ENCODE measurements around the gene PACRG. TPM values are rescaled to one million over a fixed set of nuclear protein-coding genes. Genes with fewer than 3 reads are reported as not detected.

PACRG gene
- total and polyA plus RNA-seq, 2 donors (not counting 3 experiments of a cell fraction or from before 2014, with no cell fraction given), result 0.08 TPM; not detected in 1

GRCh38 chr6:162719528-162719927 lies 8.2 kb upstream of the PACRG start:
- H3K4me1 ChIP-seq (ENCODE audit: control insufficient read depth, extremely low read depth, insufficient read depth, low read length), result no peaks in the 10 kb centered on the region
- no peak for FAIRE-seq
- dilution Hi-C loops (cut with MboI; ENCODE audit: extremely low pct_ligation_motif_present, low sequenced_read_pairs), result no loop called here
- ChIA-PET POLR2A (no interaction called here), CTCF (no interaction called here)
- H3K9me3 ChIP-seq (replicated peaks; ENCODE audit: control insufficient read depth, insufficient read depth, low read length), result no peaks in the 10 kb centered on the region
- H3K9ac ChIP-seq (replicated peaks; ENCODE audit: extremely low read depth, insufficient read depth, low read length), result no peak overlapping the region
- H2AFZ ChIP-seq (ENCODE audit: low read depth, low read length), result no peak overlapping the region
- no peaks in the 10 kb centered on the region for H3K9me1 ChIP-seq (replicated peaks; ENCODE audit: control insufficient read depth, extremely low read depth, insufficient read depth, low read length)
- no peaks in the 10 kb centered on the region for H3K27me3 ChIP-seq (ENCODE audit: control insufficient read depth in 2 of 2, insufficient read depth in 2 of 2, low read length in 2 of 2)
- TF ChIP-seq POLR2AphosphoS5 (IDR thresholded peaks at IDR 0.05; ENCODE audit: insufficient read depth, low read depth, low read length), result no peak
- TF ChIP-seq, protein P1, sequence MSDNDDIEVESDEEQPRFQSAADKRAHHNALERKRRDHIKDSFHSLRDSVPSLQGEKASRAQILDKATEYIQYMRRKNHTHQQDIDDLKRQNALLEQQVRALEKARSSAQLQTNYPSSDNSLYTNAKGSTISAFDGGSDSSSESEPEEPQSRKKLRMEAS (IDR thresholded peaks at IDR 0.05; ENCODE audit: insufficient read depth, insufficient read length), result no peak
- no peak for TF ChIP-seq POLR2A (IDR thresholded peaks at IDR 0.05; ENCODE audit: low read depth, low read length)
- no peak for TF ChIP-seq JUN (IDR thresholded peaks at IDR 0.05; ENCODE audit: borderline replicate concordance, insufficient read depth, insufficient read length, low read depth)
- no peak for TF ChIP-seq EZH2 (IDR thresholded peaks at IDR 0.05; ENCODE audit: borderline replicate concordance, low read depth, low read length, severe bottlenecking)
- no peak for TF ChIP-seq FOS (IDR thresholded peaks at IDR 0.05; ENCODE audit: borderline replicate concordance, insufficient read depth, low read length)
- TF ChIP-seq MYC (IDR thresholded peaks at IDR 0.05; ENCODE audit: low read depth, low read length), result no peak
- no peak for TF ChIP-seq GATA2 (IDR thresholded peaks at IDR 0.05; ENCODE audit: insufficient read depth, insufficient read length, low read depth, low read length)
- no peak for TF ChIP-seq CTCF (IDR thresholded peaks at IDR 0.05; ENCODE audit: extremely low read depth in 1 of 2, insufficient read depth in 1 of 2, low read depth in 1 of 2, low read length in 2 of 2)
- no peak overlapping the region for H3K4me3 ChIP-seq (replicated peaks in 1 of 3; ENCODE audit: insufficient read depth in 1 of 3, low read depth in 1 of 3, low read length in 3 of 3)
- intact Hi-C loops (cut with micrococcal nuclease), result no loop called here
- H3K27ac ChIP-seq (ENCODE audit: insufficient read depth, low read depth, low read length), result no peak overlapping the region
- H3K4me2 ChIP-seq (ENCODE audit: insufficient read depth, low read length), result no peak overlapping the region
- DNase-seq (ENCODE audit: low read depth, low spot score), result no peak
- H3K36me3 ChIP-seq (ENCODE audit: control insufficient read depth in 2 of 2, extremely low read depth in 1 of 2, insufficient read depth in 2 of 2, low read length in 2 of 2), result no peaks in the 10 kb centered on the region
- no peaks in the 10 kb centered on the region for H3K79me2 ChIP-seq (ENCODE audit: control insufficient read depth, insufficient read depth, low read length)
- no peaks in the 10 kb centered on the region for H4K20me1 ChIP-seq (replicated peaks; ENCODE audit: control insufficient read depth, extremely low read depth, insufficient read depth, low read length)
- no TSS peak for BruUV-seq (replicated peaks)
